ENCODE measurements around the gene PIGX.

- TF ChIP-seq POLR2A (IDR thresholded peaks at IDR 0.05; ENCODE audit: low read length): no peak
- TF ChIP-seq GATA1 (IDR thresholded peaks at IDR 0.05; ENCODE audit: low read depth, low read length): no peak
These were observed 23.6 kb downstream of the PIGX start for GRCh38 chr3:196735751-196736150.
